GM10847 (cell line): ENCODE measurements around the gene CDKN2B.

Experiments
- POLR2A ChIP-seq: IDR thresholded peaks from 2 replicates; pipeline ENCODE4 v1.6.1; 2011; ENCODE audit not compliant: insufficient read length; ENCODE audit errors: extremely low read depth

CDKN2B gene

GRCh38 chr9:22008717-22009505, at the start of gene CDKN2B:
Gene CDKN2B (minus strand): TSS chr9:22009305. CDS start chr9:22008953, 352 bp downstream.
- TF ChIP-seq POLR2A, result peak; percentile 20

- TF ChIP-seq POLR2A, result no peak
These were observed 47.3 kb upstream of the CDKN2B start for GRCh38 chr9:22056402-22056801.

- no peak for TF ChIP-seq POLR2A
These were observed 46.0 kb upstream of the CDKN2B start for GRCh38 chr9:22055090-22055489.

- no peak for TF ChIP-seq POLR2A
These were observed 45.4 kb upstream of the CDKN2B start for GRCh38 chr9:22054529-22054928.

GRCh38 chr9:22054076-22054475, 45.0 kb upstream of the CDKN2B start:
- no peak for TF ChIP-seq POLR2A

GRCh38 chr9:22053178-22053577, 44.1 kb upstream of the CDKN2B start:
- no peak for TF ChIP-seq POLR2A

- no peak for TF ChIP-seq POLR2A
These were observed 43.4 kb upstream of the CDKN2B start for GRCh38 chr9:22052376-22052945.

- no peak for TF ChIP-seq POLR2A
These were observed 41.8 kb upstream of the CDKN2B start for GRCh38 chr9:22050924-22051323.

GRCh38 chr9:22049411-22049810, 40.3 kb upstream of the CDKN2B start:
- TF ChIP-seq POLR2A, result no peak

GRCh38 chr9:22047596-22047995, 38.5 kb upstream of the CDKN2B start:
- no peak for TF ChIP-seq POLR2A

- no peak for TF ChIP-seq POLR2A
These were observed 37.3 kb upstream of the CDKN2B start for GRCh38 chr9:22046243-22046885.

GRCh38 chr9:22045423-22045822, 36.3 kb upstream of the CDKN2B start:
- no peak for TF ChIP-seq POLR2A

GRCh38 chr9:22044583-22044982, 35.5 kb upstream of the CDKN2B start:
- TF ChIP-seq POLR2A, result no peak

GRCh38 chr9:22043928-22044327, 34.8 kb upstream of the CDKN2B start:
- no peak for TF ChIP-seq POLR2A

- no peak for TF ChIP-seq POLR2A
These were observed 32.7 kb upstream of the CDKN2B start for GRCh38 chr9:22041775-22042174.

- TF ChIP-seq POLR2A, result no peak
These were observed 32.2 kb upstream of the CDKN2B start for GRCh38 chr9:22041344-22041743.
